Suprapubic skin (tissue), 4 donors: ENCODE measurements around the gene LRRN2.

Experiments
- EP300 ChIP-seq: sonication (generic); formaldehyde crosslinking; IDR thresholded peaks from one replicate; pipeline ENCODE4 v1.6.1; 2017; ENCODE audit warnings: antibody characterized with exemption
- POLR2A ChIP-seq, 2 donors: fragments of 450-650 bp; IDR thresholded peaks; one replicate each; pipeline ENCODE4 v1.6.1; 2017; ENCODE audit warnings: antibody characterized with exemption in 2 of 2, mild to moderate bottlenecking in 2 of 2, moderate library complexity in 2 of 2
- POLR2AphosphoS5 ChIP-seq, 3 donors: sonication (generic); formaldehyde crosslinking; IDR thresholded peaks; one replicate each; pipeline ENCODE4 v1.6.1; 2017; ENCODE audit warnings: antibody characterized with exemption in 3 of 3
- TF ChIP-seq, protein P1 (sequence below), 2 donors: fragments of 200-600 bp in 1 of 2; fragments of 450-650 bp in 1 of 2; sonication (generic) in 1 of 2; IDR thresholded peaks; one replicate each; pipeline ENCODE4 v1.5.1; 2016 to 2019; ENCODE audit warnings: antibody characterized with exemption in 2 of 2, mild to moderate bottlenecking in 1 of 2, moderate library complexity in 1 of 2

DNA sequence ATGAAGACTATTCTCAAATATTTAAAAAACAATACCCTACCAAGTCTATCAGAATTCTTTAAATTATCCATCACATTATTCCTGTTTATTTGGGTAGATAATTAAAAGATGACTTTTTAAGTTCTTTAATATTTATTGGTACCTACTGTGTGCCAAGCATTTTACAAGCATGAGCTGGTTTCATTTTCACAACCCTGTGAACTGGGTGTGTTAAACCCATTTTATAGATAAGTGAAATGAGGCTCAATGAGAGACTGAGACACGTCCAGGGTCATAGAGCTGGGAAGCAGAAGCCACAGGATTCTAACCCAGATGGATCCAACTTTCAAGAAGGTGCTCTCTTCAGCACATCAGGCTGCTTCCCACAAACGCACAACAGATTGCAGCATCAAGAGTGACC is 12.3 kb downstream of the LRRN2 start:
- TF ChIP-seq EP300 (no peak), POLR2AphosphoS5 (IDR thresholded peaks at IDR 0.05) (no peak), POLR2A (IDR thresholded peaks at IDR 0.05) (no peak)
- TF ChIP-seq, protein P1, sequence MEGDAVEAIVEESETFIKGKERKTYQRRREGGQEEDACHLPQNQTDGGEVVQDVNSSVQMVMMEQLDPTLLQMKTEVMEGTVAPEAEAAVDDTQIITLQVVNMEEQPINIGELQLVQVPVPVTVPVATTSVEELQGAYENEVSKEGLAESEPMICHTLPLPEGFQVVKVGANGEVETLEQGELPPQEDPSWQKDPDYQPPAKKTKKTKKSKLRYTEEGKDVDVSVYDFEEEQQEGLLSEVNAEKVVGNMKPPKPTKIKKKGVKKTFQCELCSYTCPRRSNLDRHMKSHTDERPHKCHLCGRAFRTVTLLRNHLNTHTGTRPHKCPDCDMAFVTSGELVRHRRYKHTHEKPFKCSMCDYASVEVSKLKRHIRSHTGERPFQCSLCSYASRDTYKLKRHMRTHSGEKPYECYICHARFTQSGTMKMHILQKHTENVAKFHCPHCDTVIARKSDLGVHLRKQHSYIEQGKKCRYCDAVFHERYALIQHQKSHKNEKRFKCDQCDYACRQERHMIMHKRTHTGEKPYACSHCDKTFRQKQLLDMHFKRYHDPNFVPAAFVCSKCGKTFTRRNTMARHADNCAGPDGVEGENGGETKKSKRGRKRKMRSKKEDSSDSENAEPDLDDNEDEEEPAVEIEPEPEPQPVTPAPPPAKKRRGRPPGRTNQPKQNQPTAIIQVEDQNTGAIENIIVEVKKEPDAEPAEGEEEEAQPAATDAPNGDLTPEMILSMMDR (IDR thresholded peaks at IDR 0.05), result no peak
